GM18507 (cell line): ENCODE data around the gene BIN2.
"Not testable (repeated sequence)": the region's sequence is repeated elsewhere in the genome, so short reads cannot be mapped to it uniquely, and the experiment has no call there.

ENCODE experiments used
- DNase-seq: peaks from one replicate; pipeline ENCODE4 v3.0.0; 2011; ENCODE audit warnings: low read depth; ENCODE audit not compliant: insufficient read length; ENCODE audit errors: extremely low spot score
- FAIRE-seq: peaks from 2 replicates; lab custom pipeline; 2011; peaks lifted over from hg19 to GRCh38; lab: Jason Lieb, UNC

The BIN2 gene

GRCh38 chr12:51269174-51270066, 54.6 kb downstream of the BIN2 start:
- DNase-seq (no peak), FAIRE-seq (no peak)

- DNase-seq (no peak), FAIRE-seq (peak; percentile 21)
Observed at GRCh38 chr12:51265024-51265423, 59.0 kb downstream of the BIN2 start.

GRCh38 chr12:51264297-51264696, 59.7 kb downstream of the BIN2 start:
- FAIRE-seq, result no peak
- DNase-seq, result no peak

- FAIRE-seq (no peak), DNase-seq (no peak)
Observed at GRCh38 chr12:51263341-51263740, 60.6 kb downstream of the BIN2 start.

- DNase-seq, result no peak
- no peak for FAIRE-seq
Observed at GRCh38 chr12:51262758-51263177, 61.2 kb downstream of the BIN2 start.

GRCh38 chr12:51259600-51259999, 64.4 kb downstream of the BIN2 start:
- FAIRE-seq, DNase-seq: not testable (repeated sequence)

GRCh38 chr12:51254536-51254935, 69.4 kb downstream of the BIN2 start:
- DNase-seq (no peak), FAIRE-seq (no peak)

- no peak for FAIRE-seq
- DNase-seq, result no peak
Observed at GRCh38 chr12:51253276-51253675, 70.7 kb downstream of the BIN2 start.

- FAIRE-seq (no peak), DNase-seq (no peak)
Observed at GRCh38 chr12:51247523-51248206, 76.3 kb downstream of the BIN2 start.

GRCh38 chr12:51246254-51246853, 77.6 kb downstream of the BIN2 start:
- FAIRE-seq, result peak; percentile 18
- no peak for DNase-seq

GRCh38 chr12:51245476-51246253, 78.3 kb downstream of the BIN2 start:
- FAIRE-seq (no peak), DNase-seq (no peak)

- no peak for FAIRE-seq
- DNase-seq, result no peak
Observed at GRCh38 chr12:51244269-51244668, 79.7 kb downstream of the BIN2 start.

- DNase-seq (no peak), FAIRE-seq (no peak)
Observed at GRCh38 chr12:51242876-51243275, 81.1 kb downstream of the BIN2 start.

GRCh38 chr12:51242120-51242519, 81.9 kb downstream of the BIN2 start:
- DNase-seq (no peak), FAIRE-seq (no peak)

- DNase-seq (no peak), FAIRE-seq (no peak)
Observed at GRCh38 chr12:51240971-51241370, 83.0 kb downstream of the BIN2 start.

- peak; percentile 90 for FAIRE-seq
- DNase-seq, result peak; percentile 94
Observed at GRCh38 chr12:51238510-51239334, 85.3 kb downstream of the BIN2 start, which contains the start of gene DAZAP2. Gene DAZAP2, plus strand, starts transcription at chr12:51238826. Its CDS starts 82 bp downstream, at chr12:51238908.

- no peak for DNase-seq
- FAIRE-seq, result no peak
Observed at GRCh38 chr12:51238037-51238509, 85.9 kb downstream of the BIN2 start.

GRCh38 chr12:51234530-51234929, 89.4 kb downstream of the BIN2 start:
- no peak for FAIRE-seq
- no peak for DNase-seq

- FAIRE-seq, result no peak
Observed at GRCh38 chr12:51232642-51233041, 91.3 kb downstream of the BIN2 start.

More at GRCh38 chr12:51232642-51233041, 91.3 kb downstream of the BIN2 start:
- no peak for DNase-seq
